Activated CD4-positive, alpha-beta T cell treated with anti-CD3 and anti-CD28 coated beads, Interleukin-2, amount 50 U/mL, for 48 hours (primary cell): ENCODE measurements around the gene ACTA1.
"Not testable (repeated sequence)": the region's sequence is repeated elsewhere in the genome, so short reads cannot be mapped to it uniquely, and the experiment has no call there.

Experiments used
- DNase-seq, 2 experiments: peaks; one replicate each; pipeline ENCODE4 v3.0.0-alpha.2; 2020

Gene ACTA1

GRCh38 chr1:229407206-229408026 lies 26.5 kb downstream of the ACTA1 start:
- DNase-seq, result no peak

- DNase-seq, result no peak
These were observed 27.1 kb downstream of the ACTA1 start for GRCh38 chr1:229406798-229407197.

- DNase-seq, result no peak
These were observed 30.3 kb downstream of the ACTA1 start for GRCh38 chr1:229403573-229403972.

DNA sequence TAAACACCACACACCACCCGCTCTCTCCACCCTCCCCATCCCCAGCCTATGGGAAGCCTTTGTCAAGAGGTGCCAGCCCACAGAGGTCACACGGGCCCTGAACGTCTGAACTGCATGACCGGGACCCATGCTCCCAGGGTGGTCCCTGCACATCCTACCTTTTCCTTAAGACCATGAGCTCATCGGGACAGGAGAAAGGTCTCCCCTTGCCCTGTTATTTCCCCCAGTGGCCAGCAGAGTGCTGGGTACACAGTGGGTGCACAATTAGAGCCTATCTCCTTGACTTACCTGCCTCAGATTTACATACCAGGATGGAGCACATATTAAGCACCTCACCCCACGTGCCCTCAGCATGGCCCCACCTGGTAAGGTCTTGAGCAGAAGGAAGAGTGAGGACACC lies 30.9 kb downstream of the ACTA1 start:
- DNase-seq, result no peak

GRCh38 chr1:229402329-229402728 lies 31.6 kb downstream of the ACTA1 start:
- not testable (repeated sequence) for DNase-seq

DNA sequence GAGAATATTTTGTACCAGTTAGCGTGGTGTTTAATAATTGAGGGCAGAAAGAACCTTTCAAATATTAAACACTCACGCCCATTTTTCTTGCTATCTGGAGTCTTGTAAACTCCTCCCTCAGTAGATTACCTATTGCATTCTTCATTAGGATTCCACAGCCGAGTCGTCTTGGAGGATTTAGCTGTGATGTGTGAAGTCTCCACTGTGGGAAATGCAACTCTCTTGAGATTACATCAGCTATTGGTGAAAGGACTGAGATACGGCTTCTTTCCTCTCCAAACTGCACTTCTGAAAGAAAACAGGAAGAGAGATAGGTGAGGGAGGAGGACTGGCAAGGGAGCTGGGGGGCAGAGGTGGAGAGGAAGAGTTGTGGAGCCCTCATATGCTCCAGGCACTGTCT lies 36.1 kb downstream of the ACTA1 start:
- DNase-seq, result no peak

DNA sequence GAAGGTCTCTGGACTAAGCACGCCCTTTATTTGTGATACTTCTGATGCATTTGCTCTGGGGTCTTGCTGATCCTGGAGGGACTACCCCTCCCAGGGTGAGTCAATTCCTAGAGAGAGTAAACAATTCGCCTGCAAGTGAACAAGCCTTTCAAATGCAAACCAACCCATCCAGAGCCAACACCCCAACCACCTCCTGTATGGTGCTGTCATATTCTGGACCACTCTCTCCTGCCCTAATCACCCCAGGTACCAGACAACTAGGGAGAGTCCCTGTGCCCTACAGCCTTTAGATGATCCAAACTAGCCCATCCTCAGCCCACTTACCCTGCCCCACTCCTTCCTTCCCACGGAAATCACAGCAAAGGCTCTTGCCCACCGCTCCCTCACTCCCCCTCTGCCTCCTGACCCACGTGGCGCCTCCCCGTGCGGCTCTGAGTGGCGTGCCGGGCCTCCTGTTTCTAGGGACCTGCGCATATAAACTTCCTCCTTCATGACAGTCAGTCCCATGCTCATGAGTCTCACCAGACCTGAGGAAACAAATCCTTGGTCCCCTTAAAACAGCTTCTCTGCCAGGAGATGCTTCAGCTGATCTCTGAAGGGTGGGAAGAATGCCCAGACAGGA lies 37.2 kb downstream of the ACTA1 start:
- DNase-seq, result no peak

DNA sequence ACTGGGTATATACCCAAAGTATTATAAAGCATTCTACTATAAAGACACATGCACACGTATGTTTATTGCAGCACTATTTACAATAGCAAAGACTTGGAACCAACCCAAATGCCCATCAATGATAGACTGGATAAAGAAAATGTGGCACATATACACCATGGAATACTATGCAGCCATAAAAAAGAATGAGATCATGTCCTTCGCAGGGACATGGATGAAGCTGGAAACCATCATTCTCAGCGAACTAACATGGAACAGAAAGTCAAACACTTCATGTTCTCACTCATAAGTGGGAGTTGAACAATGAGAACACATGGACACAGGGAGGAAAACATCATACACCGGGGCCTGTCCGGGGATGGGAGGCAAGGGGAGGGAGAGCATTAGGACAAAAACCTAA lies 39.4 kb downstream of the ACTA1 start:
- not testable (repeated sequence) for DNase-seq

- DNase-seq, result no peak
These were observed 41.0 kb downstream of the ACTA1 start for GRCh38 chr1:229392936-229393335.

- no peak for DNase-seq
These were observed 43.8 kb downstream of the ACTA1 start for GRCh38 chr1:229390130-229390529.

DNA sequence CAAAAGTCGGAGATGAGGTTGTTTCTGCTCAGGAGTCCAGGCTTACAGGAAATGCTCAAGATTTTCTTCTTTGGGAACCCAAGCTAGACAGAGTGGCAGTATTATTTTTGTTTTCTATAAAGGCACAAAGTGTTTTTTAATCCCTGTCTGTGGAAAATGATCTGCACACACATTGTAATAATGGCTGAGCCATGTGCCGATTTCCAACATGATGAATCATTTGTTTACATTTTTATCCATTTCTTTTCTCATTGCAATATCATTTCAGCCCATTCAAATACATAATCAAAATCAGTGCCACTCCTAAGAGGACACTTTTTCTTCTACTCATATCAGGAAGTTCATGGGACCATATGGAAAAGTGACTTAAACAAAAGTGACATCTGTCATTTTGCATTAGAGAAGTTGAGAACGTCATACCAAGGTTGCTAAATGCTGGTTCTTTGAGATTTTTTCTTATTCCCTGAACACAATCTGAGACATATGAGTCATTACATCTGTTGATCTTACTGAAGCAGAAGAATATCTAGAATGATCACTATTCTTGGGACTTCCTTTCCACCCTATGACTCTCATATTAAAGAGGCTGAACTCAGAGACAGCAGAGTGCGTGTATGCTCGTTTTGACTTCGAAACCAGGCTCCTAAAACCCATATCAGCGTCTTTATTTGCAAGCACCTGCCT lies 44.9 kb downstream of the ACTA1 start:
- DNase-seq, result no peak

DNA sequence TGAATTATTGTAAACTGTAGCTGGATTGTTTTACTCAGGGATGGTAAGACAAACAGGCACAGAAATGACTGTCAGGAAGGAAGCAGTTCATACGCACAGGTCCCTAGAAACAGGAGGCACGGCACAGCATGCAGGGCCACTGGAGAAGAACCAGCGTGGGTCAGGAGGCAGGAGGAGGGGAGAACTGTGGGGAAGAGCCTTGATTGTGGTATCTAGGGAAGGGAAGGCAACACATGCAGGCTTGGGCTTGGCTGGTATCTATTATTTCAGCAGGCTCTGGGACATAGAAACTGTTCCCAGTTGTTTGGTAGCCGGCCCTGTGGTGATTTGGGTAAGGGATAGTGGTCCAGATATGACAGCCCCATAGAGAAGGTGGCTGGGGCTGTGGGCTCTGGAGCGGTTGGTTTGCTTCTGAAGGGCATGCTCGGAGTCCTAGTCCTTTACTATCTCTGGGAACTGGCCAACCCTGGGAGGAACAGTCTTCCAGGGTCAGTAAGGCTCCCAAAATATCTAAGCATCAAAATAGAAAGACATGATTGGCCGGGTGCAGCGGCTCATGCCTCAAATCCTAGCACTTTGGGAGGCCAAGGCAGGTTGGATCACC lies 47.9 kb downstream of the ACTA1 start:
- DNase-seq, result no peak

DNA sequence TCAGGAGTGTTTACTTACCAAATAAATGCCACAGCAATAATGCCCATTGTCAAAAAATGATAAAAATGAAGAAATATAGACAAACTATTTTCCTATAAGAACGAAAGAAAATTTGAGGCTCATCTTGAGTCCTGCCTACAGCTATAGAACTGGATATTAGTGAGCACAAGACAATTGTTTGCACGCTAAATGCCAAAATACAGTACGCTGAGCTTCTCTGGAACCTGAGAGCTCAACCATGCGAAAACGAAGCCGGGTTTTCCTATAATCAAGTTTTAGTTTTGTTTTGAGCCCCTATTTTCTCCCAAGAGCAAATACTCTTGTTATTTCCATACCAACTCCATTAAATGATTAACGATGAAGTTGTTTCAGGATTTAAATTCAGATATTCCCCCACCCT lies 49.1 kb downstream of the ACTA1 start:
- no peak for DNase-seq

GRCh38 chr1:229383961-229384360 lies 49.9 kb downstream of the ACTA1 start:
- no peak for DNase-seq

- DNase-seq, result no peak
These were observed 50.7 kb downstream of the ACTA1 start for GRCh38 chr1:229383188-229383587.
